Heart right ventricle (tissue), 16 donors: ENCODE results near the gene ATG7. TPM values are rescaled to one million over a fixed set of nuclear protein-coding genes. Genes with fewer than 3 reads are reported as not detected.

Experiments used
- ATAC-seq, 8 donors: fragments of 200-7000 bp; cut with Tn5 transposase; one replicate each; pipeline ENCODE4 v1.9.1; 2020; ENCODE audit warnings: mild to moderate bottlenecking in 8 of 8, moderate library complexity in 8 of 8, moderate number of reproducible peaks in 1 of 8
- DNase-seq, 2 donors: peaks; one replicate each; pipeline ENCODE4 v3.0.0-alpha.2; 2020
- H3K27ac ChIP-seq, 10 donors: fragments of 200-600 bp; sonication (generic) in 2 of 10; one replicate each; pipeline versions ENCODE4 v1.5.0 to v1.8.0; 2020 to 2022; ENCODE audit warnings: mild to moderate bottlenecking in 3 of 10
- H3K27me3 ChIP-seq, 7 donors: fragments of 200-600 bp; one replicate each; pipeline ENCODE4 v1.8.0; 2021 to 2022; ENCODE audit warnings: mild to moderate bottlenecking in 2 of 7
- H3K36me3 ChIP-seq, 9 donors: fragments of 200-600 bp; sonication (generic) in 1 of 9; one replicate each; pipeline versions ENCODE4 v1.5.0 to v1.8.0; 2020 to 2022; ENCODE audit warnings: mild to moderate bottlenecking in 2 of 9
- H3K4me1 ChIP-seq, 9 donors: fragments of 200-600 bp; sonication (generic) in 1 of 9; one replicate each; pipeline versions ENCODE4 v1.5.0 to v1.8.0; 2020 to 2022; ENCODE audit warnings: mild to moderate bottlenecking in 4 of 9
- H3K4me3 ChIP-seq, 10 donors: fragments of 200-600 bp; sonication (generic) in 2 of 10; one replicate each; pipeline versions ENCODE4 v1.5.0 to v1.8.0; 2020 to 2022; ENCODE audit warnings: mild to moderate bottlenecking in 7 of 10, moderate library complexity in 2 of 10
- H3K9me3 ChIP-seq, 11 donors: fragments of 200-600 bp in 10 of 11; sonication (generic) in 2 of 11; one replicate each; pipeline versions ENCODE4 v1.5.0 to v1.8.0; 2013 to 2022; ENCODE audit warnings: mild to moderate bottlenecking in 2 of 11, control low read depth in 1 of 11, moderate library complexity in 1 of 11
- WGBS, 2 donors: extraction: QIAGEN DNeasy Blood & Tissue Kit; methylation state at CpG; one replicate each; pipeline ENCODE4 v1.1.7; 2013; ENCODE audit warnings: inconsistent platforms in 1 of 2; 5-methylcytosine and 5-hydroxymethylcytosine counted together
- intact Hi-C, 10 donors: fragments of 100-400 bp; cut with DNase I; formaldehyde crosslinking; loops; one replicate each; pipeline versions ENCODE4 v1.11.1 to v1.14.2; 2022
- long read RNA-seq, 3 donors: library from polyadenylated mRNA; unstranded; transcript quantifications; one replicate each; pipeline ENCODE4 v2.0.0, GENCODE V29; 2020 to 2021
- polyA plus RNA-seq, 2 donors: library from polyadenylated mRNA; stranded (reverse); fragments of 200-250 nt; gene quantifications; one replicate each; pipeline ENCODE4 v1.2.3, GENCODE V29; 2013
- total RNA-seq, 10 donors: library from RNA; stranded (reverse); fragmentation: NEBNext Ultra II Directional in 3 of 10; extraction: Animal tissue kit (Norgen Biotek cat#: 25700) in 3 of 10; gene quantifications; one replicate each; pipeline versions ENCODE4 v1.2.1 to v1.2.4, GENCODE V29; 2021 to 2023
- TF ChIP-seq, protein P1 (sequence below), 9 donors: fragments of 200-600 bp; sonication (generic) in 2 of 9; IDR thresholded peaks; one replicate each; pipeline versions ENCODE4 v1.5.0 to v1.8.0; 2021 to 2022; ENCODE audit warnings: antibody characterized with exemption in 9 of 9, mild to moderate bottlenecking in 5 of 9, moderate library complexity in 1 of 9
- donor health status: Arrhythmogenic right ventricular cardiomyopathy.
- donor health status: ischemic (EF 13 %, LVEDD 7.1; RV severe dilation, severe dysfunction).
- donor health status: healthy with polysubstance abuse.
- donor health status: DM: no; HTN: yes; CAD: no.
- donor health status: DM: no; HTN: no; CAD: no.
- donor health status: ischemic (EF 25% LVEDD 6.9; RV normal size, moderate dysfunction).
- donor health status: ischemic (EF 25% LVEDD 5.7; RV mildly dilated, moderate dysfunction).
- donor health status: healthy.
- donor health status: DM: yes; HTN: yes; CAD: no.
- donor health status: Ischemic cardiomyopathy.
- donor health status: ischemic (EF 35%, LVEDD 5.7; RV mildly dilated, moderate dysfunction).
- donor health status: nonischemic (EF 11% LVEDD 7.7; RV severe dilation, severe dysfunction).
- donor health status: DM: yes; HTN: yes; CAD: no.
- donor health status: PGD.
- donor health status: ischemic (EF 29% LVEDD 5.4; RV normal size, mild dysfunction).
- donor health status: nonischemic (EF 23%, LVEDD 6.1; RV moderate dilation, normal function).

The ATG7 gene, protein sequence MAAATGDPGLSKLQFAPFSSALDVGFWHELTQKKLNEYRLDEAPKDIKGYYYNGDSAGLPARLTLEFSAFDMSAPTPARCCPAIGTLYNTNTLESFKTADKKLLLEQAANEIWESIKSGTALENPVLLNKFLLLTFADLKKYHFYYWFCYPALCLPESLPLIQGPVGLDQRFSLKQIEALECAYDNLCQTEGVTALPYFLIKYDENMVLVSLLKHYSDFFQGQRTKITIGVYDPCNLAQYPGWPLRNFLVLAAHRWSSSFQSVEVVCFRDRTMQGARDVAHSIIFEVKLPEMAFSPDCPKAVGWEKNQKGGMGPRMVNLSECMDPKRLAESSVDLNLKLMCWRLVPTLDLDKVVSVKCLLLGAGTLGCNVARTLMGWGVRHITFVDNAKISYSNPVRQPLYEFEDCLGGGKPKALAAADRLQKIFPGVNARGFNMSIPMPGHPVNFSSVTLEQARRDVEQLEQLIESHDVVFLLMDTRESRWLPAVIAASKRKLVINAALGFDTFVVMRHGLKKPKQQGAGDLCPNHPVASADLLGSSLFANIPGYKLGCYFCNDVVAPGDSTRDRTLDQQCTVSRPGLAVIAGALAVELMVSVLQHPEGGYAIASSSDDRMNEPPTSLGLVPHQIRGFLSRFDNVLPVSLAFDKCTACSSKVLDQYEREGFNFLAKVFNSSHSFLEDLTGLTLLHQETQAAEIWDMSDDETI
- total RNA-seq (10 to 100 TPM; 14.8 to 24.1 (median 16.9) TPM), polyA plus RNA-seq (1 to 10 TPM; 5.3 to 7.2 TPM)
- long read RNA-seq, donor 1, full-length matches to known transcripts = 10 of 18 reads
- long read RNA-seq, donor 1, partial matches to known transcripts = 6 of 18 reads
- long read RNA-seq, donor 1, other reads (novel, unspliced or antisense) = 2 of 18 reads
- long read RNA-seq, donor 2, full-length matches to known transcripts = 7 of 25 reads
- long read RNA-seq, donor 2, partial matches to known transcripts = 7 of 25 reads
- long read RNA-seq, donor 2, other reads (novel, unspliced or antisense) = 11 of 25 reads
- long read RNA-seq, donor 3, full-length matches to known transcripts = 14 of 26 reads
- long read RNA-seq, donor 3, partial matches to known transcripts = 4 of 26 reads
- long read RNA-seq, donor 3, other reads (novel, unspliced or antisense) = 8 of 26 reads

DNA sequence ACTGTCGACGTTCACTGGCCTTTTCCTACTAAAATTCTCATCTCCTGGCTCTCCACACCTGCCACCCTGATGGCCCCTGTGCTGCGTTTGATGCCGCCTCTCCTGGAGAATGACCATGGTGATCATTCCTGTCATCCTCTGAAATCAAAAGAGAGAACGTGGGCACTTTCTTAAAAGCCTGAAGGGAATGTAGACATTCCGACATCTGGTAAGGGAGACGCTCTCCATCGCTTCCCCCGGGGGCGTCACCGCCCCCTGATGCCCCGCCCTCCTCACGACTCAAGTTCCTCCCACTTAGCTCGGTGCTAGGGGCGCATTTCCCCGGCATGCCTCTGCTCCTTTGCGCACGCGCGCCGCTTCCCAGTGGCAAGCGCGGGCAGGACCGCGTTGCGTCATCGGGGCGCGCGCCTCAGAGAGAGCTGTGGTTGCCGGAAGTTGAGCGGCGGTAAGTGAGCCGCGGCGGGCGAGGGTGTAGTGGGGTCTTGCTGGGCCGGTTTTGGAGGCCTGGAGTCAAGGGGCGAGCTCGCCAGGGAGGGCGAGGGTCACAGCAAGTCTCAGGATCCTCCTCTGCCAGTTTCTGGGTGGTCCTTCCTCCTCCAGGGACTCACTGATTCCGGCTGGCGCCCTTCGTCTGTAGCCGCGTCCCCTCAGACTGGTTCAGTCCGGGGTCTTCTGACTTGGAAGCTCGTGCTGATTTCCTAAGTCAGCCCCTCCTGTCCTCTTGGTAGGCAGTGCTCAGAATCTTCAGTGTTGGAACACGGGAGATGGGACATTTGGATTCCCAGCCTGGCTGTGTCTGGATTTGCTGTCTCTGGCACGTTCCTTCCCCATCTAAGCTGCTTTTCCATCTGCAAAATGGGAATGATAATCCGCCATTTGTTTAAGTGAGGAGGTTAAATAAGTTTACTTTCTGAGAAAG, at the start of gene ATG7:
ATG7 (plus strand) TSS at position 412 of the 919 bp plus-strand sequence. CDS start 26,299 bp downstream, outside the sequence.
- TF ChIP-seq, protein P1, sequence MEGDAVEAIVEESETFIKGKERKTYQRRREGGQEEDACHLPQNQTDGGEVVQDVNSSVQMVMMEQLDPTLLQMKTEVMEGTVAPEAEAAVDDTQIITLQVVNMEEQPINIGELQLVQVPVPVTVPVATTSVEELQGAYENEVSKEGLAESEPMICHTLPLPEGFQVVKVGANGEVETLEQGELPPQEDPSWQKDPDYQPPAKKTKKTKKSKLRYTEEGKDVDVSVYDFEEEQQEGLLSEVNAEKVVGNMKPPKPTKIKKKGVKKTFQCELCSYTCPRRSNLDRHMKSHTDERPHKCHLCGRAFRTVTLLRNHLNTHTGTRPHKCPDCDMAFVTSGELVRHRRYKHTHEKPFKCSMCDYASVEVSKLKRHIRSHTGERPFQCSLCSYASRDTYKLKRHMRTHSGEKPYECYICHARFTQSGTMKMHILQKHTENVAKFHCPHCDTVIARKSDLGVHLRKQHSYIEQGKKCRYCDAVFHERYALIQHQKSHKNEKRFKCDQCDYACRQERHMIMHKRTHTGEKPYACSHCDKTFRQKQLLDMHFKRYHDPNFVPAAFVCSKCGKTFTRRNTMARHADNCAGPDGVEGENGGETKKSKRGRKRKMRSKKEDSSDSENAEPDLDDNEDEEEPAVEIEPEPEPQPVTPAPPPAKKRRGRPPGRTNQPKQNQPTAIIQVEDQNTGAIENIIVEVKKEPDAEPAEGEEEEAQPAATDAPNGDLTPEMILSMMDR (IDR thresholded peaks at IDR 0.05) = peak in 3 of 9 donors; percentile 19 to 38 (median 23)
- peak within 1 kb of the TSS; percentile 55 to 98 (median 84) for H3K4me3 ChIP-seq
- H3K27ac ChIP-seq = peak within 1 kb of the TSS; percentile 41 to 95 (median 80)
- peaks cover 7 to 49% (median 18%) of the 10 kb centered on the region in 9 donors for H3K4me1 ChIP-seq
- DNase-seq = peak; percentile 95 to 98
- peaks cover 0 to 8% (median 0%) of the 10 kb centered on the region in 11 donors for H3K9me3 ChIP-seq
- 1 to 2% methylated on average over 51 of the region's 51 CpGs for WGBS, 2 donors
- intact Hi-C loops = no loop called here
- peaks cover 0 to 8% (median 0%) of the 10 kb centered on the region in 9 donors for H3K36me3 ChIP-seq
- H3K27me3 ChIP-seq = no peaks in the 10 kb centered on the region
- ATAC-seq = peak; percentile 99 to 100 (median 99)

DNA sequence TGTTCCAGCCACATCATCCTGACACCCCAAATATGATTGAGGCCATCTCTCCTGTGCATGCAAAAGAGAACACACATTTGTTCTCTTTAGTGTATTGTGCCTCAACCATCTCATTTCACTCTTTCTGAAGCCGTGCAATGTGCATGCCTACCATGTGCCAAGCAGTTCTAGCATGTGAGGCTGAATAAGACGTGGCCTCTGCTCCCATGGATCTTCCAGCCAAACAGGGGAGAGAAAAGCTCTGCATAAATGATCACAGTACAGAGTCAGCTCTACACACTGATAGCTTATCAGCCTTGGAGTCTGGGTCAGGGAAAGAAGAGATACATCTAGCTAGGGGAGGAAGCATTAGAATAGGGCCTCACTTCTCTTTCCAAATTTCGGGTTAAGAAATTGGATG, 48.2 kb upstream of the ATG7 start:
- TF ChIP-seq, protein P1 (IDR thresholded peaks at IDR 0.05) = no peak
- DNase-seq (no peak), ATAC-seq (no peak)
- Histone ChIP-seq H3K27me3 (peaks cover 0 to 5% (median 0%) of the 10 kb centered on the region in 7 donors), H3K4me3 (no peak overlapping the region), H3K27ac (no peak overlapping the region), H3K9me3 (no peaks in the 10 kb centered on the region), H3K36me3 (no peaks in the 10 kb centered on the region), H3K4me1 (peaks cover 0 to 56% (median 11%) of the 10 kb centered on the region in 9 donors)
- 90 to 91% methylated on average over 3 of the region's 3 CpGs for WGBS, 2 donors
- intact Hi-C loops = no loop called here

DNA sequence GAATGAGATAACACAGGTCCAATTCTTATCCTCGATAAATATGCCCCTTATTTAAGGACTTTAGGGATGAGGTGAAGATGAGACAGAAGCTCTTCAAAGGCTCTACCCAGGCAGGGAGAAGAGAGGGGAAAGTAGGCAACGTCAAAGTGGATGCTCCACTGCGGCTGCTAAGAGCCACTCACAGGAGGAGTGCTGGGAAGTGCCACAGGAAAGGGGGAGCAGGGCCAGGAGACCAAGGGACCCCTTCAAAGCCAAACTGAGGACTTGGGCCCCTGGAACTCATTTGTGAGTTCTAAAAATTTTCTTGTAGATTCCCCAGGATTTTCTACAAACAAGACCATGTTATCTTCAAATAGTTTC, 47.3 kb upstream of the ATG7 start:
- intact Hi-C loops = no loop called here
- H3K27ac ChIP-seq = peak overlapping the region in 5 of 10 donors; percentile 52 to 84 (median 54)
- peaks cover 0 to 5% (median 0%) of the 10 kb centered on the region in 7 donors for H3K27me3 ChIP-seq
- no peak for ATAC-seq
- H3K36me3 ChIP-seq = no peaks in the 10 kb centered on the region
- peak overlapping the region in 3 of 10 donors; percentile 17 to 40 (median 22) for H3K4me3 ChIP-seq
- peaks cover 0 to 52% (median 11%) of the 10 kb centered on the region in 9 donors for H3K4me1 ChIP-seq
- TF ChIP-seq, protein P1 (IDR thresholded peaks at IDR 0.05) = no peak
- no peaks in the 10 kb centered on the region for H3K9me3 ChIP-seq
- 87 to 91% methylated on average over 3 of the region's 3 CpGs for WGBS, 2 donors
- DNase-seq = no peak
